Activated T-helper 17 cell treated with anti-CD3 and anti-CD28 coated beads, Interleukin-2, amount 50 U/mL, for 72 hours (primary cell): ENCODE results near the gene NPB. TPM values are rescaled to one million over a fixed set of nuclear protein-coding genes. Genes with fewer than 3 reads are reported as not detected.

ENCODE experiments used
- ATAC-seq: fragments of 150-1000 bp; cut with Tn5 transposase; replicated peaks from 2 replicates; pipeline ENCODE4 v1.10.0; 2021; ENCODE audit warnings: mild to moderate bottlenecking, moderate library complexity
- H3K27ac Mint-ChIP-seq: one replicate; pipeline ENCODE4 v1.8.0; 2022; ENCODE audit warnings: mixed read lengths
- H3K27me3 Mint-ChIP-seq: one replicate; pipeline ENCODE4 v1.8.0; 2022; ENCODE audit warnings: mixed read lengths
- H3K36me3 Mint-ChIP-seq: one replicate; pipeline ENCODE4 v1.8.0; 2022; ENCODE audit warnings: low read depth, mild to moderate bottlenecking, mixed read lengths
- H3K4me1 Mint-ChIP-seq: one replicate; pipeline ENCODE4 v1.8.0; 2022; ENCODE audit warnings: mixed read lengths
- H3K4me3 Mint-ChIP-seq: one replicate; pipeline ENCODE4 v1.8.0; 2022; ENCODE audit warnings: mild to moderate bottlenecking, mixed read lengths
- H3K9me3 Mint-ChIP-seq: one replicate; pipeline ENCODE4 v1.8.0; 2022; ENCODE audit warnings: mixed read lengths
- total RNA-seq, 2 donors: library from RNA; stranded (reverse); gene quantifications; one replicate each; pipeline ENCODE4 v1.2.3, GENCODE V29; 2022

Gene NPB
- total RNA-seq, 2 donors from 2014 or later, result 0.17 to 0.53 TPM

- H3K36me3 Mint-ChIP-seq, result peaks cover 24% of the 10 kb centered on the region
Observed at GRCh38 chr17:81929253-81930141, 27.5 kb downstream of the NPB start.

DNA sequence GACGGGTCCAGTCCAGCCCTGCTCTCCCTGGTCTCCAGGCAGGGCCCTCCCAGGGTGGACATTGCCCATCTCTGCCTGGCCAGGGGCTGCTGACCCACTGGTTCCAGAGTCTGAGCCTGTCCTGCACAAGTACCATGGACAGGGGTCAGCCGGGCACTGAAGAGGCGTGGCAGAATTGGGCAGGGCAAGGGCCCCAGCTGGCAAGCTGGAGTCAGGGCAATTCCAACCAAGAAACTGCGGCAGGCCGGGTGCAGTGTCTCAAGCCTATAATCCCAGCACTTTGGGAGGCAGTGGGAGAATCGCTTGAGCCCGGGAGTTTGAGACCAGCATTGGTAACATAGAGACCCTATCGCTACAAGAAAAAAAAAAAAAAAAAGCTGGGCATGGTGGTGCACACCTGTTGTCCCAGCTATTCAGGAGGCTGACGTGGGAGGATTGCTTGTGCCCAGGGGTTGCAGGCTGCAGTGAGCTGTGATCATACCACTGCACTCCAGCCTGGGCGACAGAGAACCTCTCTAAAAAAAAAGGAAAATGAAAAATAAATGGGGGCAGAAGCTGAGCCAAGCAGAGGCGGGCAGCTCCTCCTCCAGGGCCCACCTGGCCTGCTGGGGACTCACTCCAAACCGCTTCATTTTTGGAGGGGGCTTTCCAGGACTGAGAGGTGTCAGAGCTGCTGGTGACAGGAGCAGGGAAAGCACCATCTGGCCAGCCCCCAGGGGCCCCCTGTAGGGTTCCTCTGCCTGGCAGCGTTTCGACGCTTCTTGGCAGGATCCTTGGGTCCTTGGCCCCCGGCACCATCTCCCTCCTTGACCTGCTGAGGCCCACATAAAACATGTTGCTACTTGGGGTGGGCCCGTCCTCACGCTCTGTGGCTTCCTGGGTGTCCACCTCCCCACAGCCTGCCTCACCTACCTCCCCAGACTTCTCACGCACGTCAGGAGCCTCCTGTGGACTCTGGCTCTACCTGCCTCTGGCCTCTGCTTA is 28.4 kb downstream of the NPB start:
- Mint-ChIP-seq H3K4me3 (no peak overlapping the region), H3K9me3 (no peaks in the 10 kb centered on the region), H3K36me3 (peaks cover 24% of the 10 kb centered on the region), H3K27ac (no peak overlapping the region), H3K27me3 (no peaks in the 10 kb centered on the region), H3K4me1 (peaks cover 7% of the 10 kb centered on the region)
- no peak for ATAC-seq

More at GRCh38 chr17:81929253-81930141, 27.5 kb downstream of the NPB start:
- Mint-ChIP-seq H3K4me1 (peaks cover 7% of the 10 kb centered on the region), H3K9me3 (no peaks in the 10 kb centered on the region), H3K27ac (no peak overlapping the region), H3K27me3 (no peaks in the 10 kb centered on the region), H3K4me3 (peak overlapping the region; percentile 53)
- no peak for ATAC-seq

DNA sequence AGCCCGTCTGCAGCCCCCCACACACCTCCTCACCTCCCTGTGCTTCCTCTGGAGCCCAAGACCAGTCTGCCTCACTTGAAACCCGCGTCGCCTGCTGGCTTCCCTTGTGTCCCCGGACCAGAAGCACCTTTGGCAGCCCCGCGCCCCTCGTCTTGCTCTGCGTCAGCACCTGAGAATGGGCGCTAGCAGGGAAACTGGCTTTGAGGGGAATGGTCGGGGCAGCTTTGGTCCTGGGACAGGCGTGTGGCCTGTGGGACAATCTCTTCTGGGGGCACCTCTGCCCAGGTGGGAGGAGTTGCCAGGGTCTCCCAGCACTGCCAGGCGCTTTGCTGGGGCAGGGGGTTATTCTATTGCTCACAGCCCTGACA is 29.1 kb downstream of the NPB start:
- H3K9me3 Mint-ChIP-seq, result no peaks in the 10 kb centered on the region
- H3K27ac Mint-ChIP-seq, result no peak overlapping the region
- no peak overlapping the region for H3K4me3 Mint-ChIP-seq
- H3K4me1 Mint-ChIP-seq, result peaks cover 4% of the 10 kb centered on the region
- ATAC-seq, result no peak
- H3K27me3 Mint-ChIP-seq, result no peaks in the 10 kb centered on the region
- H3K36me3 Mint-ChIP-seq, result peaks cover 23% of the 10 kb centered on the region

GRCh38 chr17:81931557-81932332 is 29.7 kb downstream of the NPB start:
- Mint-ChIP-seq H3K4me1 (no peaks in the 10 kb centered on the region), H3K36me3 (peaks cover 18% of the 10 kb centered on the region), H3K4me3 (no peak overlapping the region), H3K27me3 (no peaks in the 10 kb centered on the region), H3K9me3 (no peaks in the 10 kb centered on the region), H3K27ac (no peak overlapping the region)
- ATAC-seq, result no peak

- no peaks in the 10 kb centered on the region for H3K4me1 Mint-ChIP-seq
- no peaks in the 10 kb centered on the region for H3K9me3 Mint-ChIP-seq
- H3K4me3 Mint-ChIP-seq, result no peak overlapping the region
- H3K27me3 Mint-ChIP-seq, result no peaks in the 10 kb centered on the region
- no peak overlapping the region for H3K27ac Mint-ChIP-seq
- no peak for ATAC-seq
- peaks cover 18% of the 10 kb centered on the region for H3K36me3 Mint-ChIP-seq
Observed at GRCh38 chr17:81932333-81932983, 30.4 kb downstream of the NPB start.

DNA sequence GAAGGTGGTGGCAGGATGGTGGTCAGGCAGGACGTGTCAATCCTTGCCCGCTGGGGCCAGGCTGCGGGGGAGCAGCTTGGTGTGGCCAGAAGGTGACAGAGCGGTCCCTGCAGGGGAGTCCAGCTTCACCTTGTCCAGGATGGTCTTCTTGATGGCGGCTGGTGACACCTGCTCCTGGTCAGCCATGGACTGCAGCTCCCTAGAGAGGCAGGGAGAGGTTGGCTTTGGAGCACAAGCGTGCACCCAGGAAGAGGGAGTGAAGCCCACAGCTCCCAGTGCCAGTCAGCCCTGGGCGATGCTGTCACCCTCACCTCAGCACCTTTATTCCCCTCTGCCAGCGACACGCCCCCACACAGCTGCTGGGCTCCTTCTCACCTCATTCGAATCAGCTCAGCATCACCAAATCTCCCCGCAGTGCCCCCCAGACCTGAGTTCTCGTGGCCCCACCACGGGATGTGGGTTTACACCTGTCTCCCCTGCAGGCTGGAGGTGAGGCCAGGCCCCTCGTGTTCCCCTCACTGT is 31.2 kb downstream of the NPB start:
- H3K4me3 Mint-ChIP-seq, result no peak overlapping the region
- H3K36me3 Mint-ChIP-seq, result peaks cover 18% of the 10 kb centered on the region
- no peak overlapping the region for H3K27ac Mint-ChIP-seq
- no peaks in the 10 kb centered on the region for H3K9me3 Mint-ChIP-seq
- no peaks in the 10 kb centered on the region for H3K27me3 Mint-ChIP-seq
- no peaks in the 10 kb centered on the region for H3K4me1 Mint-ChIP-seq
- ATAC-seq, result no peak

GRCh38 chr17:81934098-81934757 is 32.2 kb downstream of the NPB start:
- ATAC-seq, result no peak
- no peaks in the 10 kb centered on the region for H3K9me3 Mint-ChIP-seq
- H3K36me3 Mint-ChIP-seq, result peaks cover 18% of the 10 kb centered on the region
- H3K4me1 Mint-ChIP-seq, result no peaks in the 10 kb centered on the region
- H3K27me3 Mint-ChIP-seq, result no peaks in the 10 kb centered on the region
- H3K27ac Mint-ChIP-seq, result no peak overlapping the region
- no peak overlapping the region for H3K4me3 Mint-ChIP-seq

GRCh38 chr17:81934850-81935708 is 33.0 kb downstream of the NPB start:
- Mint-ChIP-seq H3K4me1 (no peaks in the 10 kb centered on the region), H3K9me3 (no peaks in the 10 kb centered on the region), H3K4me3 (peak overlapping the region; percentile 76), H3K36me3 (peaks cover 18% of the 10 kb centered on the region), H3K27me3 (no peaks in the 10 kb centered on the region), H3K27ac (no peak overlapping the region)
- ATAC-seq, result no peak

- H3K27ac Mint-ChIP-seq, result no peak overlapping the region
- no peak for ATAC-seq
- H3K9me3 Mint-ChIP-seq, result no peaks in the 10 kb centered on the region
- H3K27me3 Mint-ChIP-seq, result no peaks in the 10 kb centered on the region
- H3K4me3 Mint-ChIP-seq, result peak overlapping the region; percentile 76
- no peaks in the 10 kb centered on the region for H3K4me1 Mint-ChIP-seq
- H3K36me3 Mint-ChIP-seq, result peaks cover 18% of the 10 kb centered on the region
Observed at GRCh38 chr17:81935709-81936084, 33.7 kb downstream of the NPB start.

GRCh38 chr17:81939218-81939617 is 37.2 kb downstream of the NPB start:
- H3K36me3 Mint-ChIP-seq, result peaks cover 5% of the 10 kb centered on the region
- no peaks in the 10 kb centered on the region for H3K4me1 Mint-ChIP-seq
- H3K4me3 Mint-ChIP-seq, result no peak overlapping the region
- no peak for ATAC-seq
- no peak overlapping the region for H3K27ac Mint-ChIP-seq
- H3K27me3 Mint-ChIP-seq, result no peaks in the 10 kb centered on the region
- no peaks in the 10 kb centered on the region for H3K9me3 Mint-ChIP-seq

DNA sequence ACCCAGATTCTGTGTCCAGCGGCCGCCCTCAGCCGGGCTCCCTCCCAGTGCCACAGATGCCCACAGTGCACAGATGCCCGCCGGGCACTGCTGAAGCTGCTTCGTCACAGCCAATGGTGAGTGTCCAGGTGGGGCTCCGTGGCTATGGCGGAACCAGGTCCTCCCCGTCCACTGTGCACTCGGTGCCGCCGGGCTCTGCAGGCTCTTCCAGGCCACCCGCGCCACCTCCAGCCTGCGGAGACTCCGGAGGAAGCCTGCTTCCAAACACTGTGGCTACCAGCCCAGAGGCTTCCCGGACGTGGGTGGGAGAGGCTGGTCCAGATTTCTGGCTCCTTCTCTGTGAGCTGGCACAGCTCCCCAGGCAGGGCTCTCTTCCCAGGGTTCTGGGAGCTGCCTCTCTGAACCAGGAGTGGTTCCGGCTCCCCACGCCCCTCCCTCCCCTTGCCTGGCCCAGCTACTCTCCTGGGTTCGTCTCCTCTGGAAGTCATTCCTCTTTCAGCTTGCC is 37.9 kb downstream of the NPB start:
- Mint-ChIP-seq H3K4me3 (no peak overlapping the region), H3K27ac (no peak overlapping the region), H3K36me3 (peaks cover 4% of the 10 kb centered on the region), H3K4me1 (no peaks in the 10 kb centered on the region), H3K27me3 (no peaks in the 10 kb centered on the region), H3K9me3 (no peaks in the 10 kb centered on the region)
- ATAC-seq, result no peak
